Measurements from ENCODE around the gene PTPRQ.
A peak's percentile ranks its signal among the peaks of the same experiment; 100 is the strongest.

Gene PTPRQ

DNA sequence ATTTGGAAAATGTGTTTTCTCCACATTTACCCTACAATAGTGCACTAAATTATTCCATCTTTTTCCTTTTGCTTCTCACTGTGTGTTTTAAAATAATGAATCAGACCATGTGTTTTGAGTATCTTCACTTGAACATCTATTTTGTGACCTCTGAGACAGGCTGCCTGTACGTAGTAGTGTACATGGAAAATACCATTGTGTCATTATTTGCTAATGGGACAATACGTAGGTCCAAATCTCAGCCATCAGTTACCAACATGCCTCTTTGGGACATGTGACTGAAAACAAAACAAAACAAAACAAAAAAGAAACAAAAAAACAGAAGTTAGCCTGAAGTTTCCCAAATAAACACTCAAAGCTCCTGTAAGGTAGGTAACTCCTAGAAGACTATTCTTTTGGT lies 256.3 kb downstream of the PTPRQ start:
- CTCF ChIA-PET: no interaction called here
- Histone ChIP-seq H3K4me3 (ENCODE audit: low read depth, low read length) (no peak overlapping the region), H3K4me1 (ENCODE audit: control insufficient read depth, insufficient read depth, low read length) (no peaks in the 10 kb centered on the region), H3K9me3 (ENCODE audit: control insufficient read depth, insufficient read depth, low read depth, low read length) (no peaks in the 10 kb centered on the region), H3K27ac (ENCODE audit: extremely low read depth, low read depth, low read length) (no peak overlapping the region), H3K36me3 (ENCODE audit: control insufficient read depth in 2 of 2, insufficient read depth in 1 of 2, low read length in 2 of 2) (no peaks in the 10 kb centered on the region)
- TF ChIP-seq ZNF221 (tag by site-specific recombination; IDR thresholded peaks at IDR 0.05; ENCODE audit: borderline replicate concordance) (no peak), ZSCAN30 (tag by site-specific recombination; IDR thresholded peaks at IDR 0.05) (no peak), ZNF530 (tag by site-specific recombination; IDR thresholded peaks at IDR 0.05; ENCODE audit: low read depth) (no peak)
- POLR2A ChIA-PET: no interaction called here

DNA sequence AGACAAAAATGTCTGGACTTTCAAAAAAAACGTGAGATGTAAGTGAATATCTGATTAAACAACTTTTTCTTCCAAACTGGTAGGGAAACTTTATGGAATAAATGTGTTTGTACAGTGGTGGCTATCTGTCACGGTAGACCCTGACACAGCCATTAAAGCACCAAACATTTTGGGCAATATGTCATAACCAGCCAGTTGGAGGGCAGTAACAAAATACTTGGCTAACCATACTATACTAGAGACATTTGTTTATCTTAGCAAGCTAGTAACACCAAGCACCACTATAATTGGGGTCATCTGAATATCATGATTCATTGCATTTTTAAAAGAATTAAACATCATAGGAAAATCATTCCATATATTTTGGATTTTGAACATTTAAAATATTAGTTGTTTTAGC lies 257.4 kb downstream of the PTPRQ start:
- Histone ChIP-seq H3K36me3 (ENCODE audit: control insufficient read depth in 2 of 2, insufficient read depth in 1 of 2, low read length in 2 of 2) (no peaks in the 10 kb centered on the region), H3K4me1 (ENCODE audit: control insufficient read depth, insufficient read depth, low read length) (no peaks in the 10 kb centered on the region), H3K27ac (ENCODE audit: extremely low read depth, low read depth, low read length) (no peak overlapping the region), H3K4me3 (ENCODE audit: low read depth, low read length) (no peak overlapping the region), H3K9me3 (ENCODE audit: control insufficient read depth, insufficient read depth, low read depth, low read length) (no peaks in the 10 kb centered on the region)
- POLR2A ChIA-PET: no interaction called here
- no peak for TF ChIP-seq ZNF132 (tag by site-specific recombination; IDR thresholded peaks at IDR 0.05; ENCODE audit: borderline replicate concordance)
- TF ChIP-seq, protein P1, sequence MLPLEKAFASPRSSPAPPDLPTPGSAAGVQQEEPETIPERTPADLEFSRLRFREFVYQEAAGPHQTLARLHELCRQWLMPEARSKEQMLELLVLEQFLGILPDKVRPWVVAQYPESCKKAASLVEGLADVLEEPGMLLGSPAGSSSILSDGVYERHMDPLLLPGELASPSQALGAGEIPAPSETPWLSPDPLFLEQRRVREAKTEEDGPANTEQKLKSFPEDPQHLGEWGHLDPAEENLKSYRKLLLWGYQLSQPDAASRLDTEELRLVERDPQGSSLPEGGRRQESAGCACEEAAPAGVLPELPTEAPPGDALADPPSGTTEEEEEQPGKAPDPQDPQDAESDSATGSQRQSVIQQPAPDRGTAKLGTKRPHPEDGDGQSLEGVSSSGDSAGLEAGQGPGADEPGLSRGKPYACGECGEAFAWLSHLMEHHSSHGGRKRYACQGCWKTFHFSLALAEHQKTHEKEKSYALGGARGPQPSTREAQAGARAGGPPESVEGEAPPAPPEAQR (tag by site-specific recombination; IDR thresholded peaks at IDR 0.05): no peak
- no peak for TF ChIP-seq ZNF335 (tag by site-specific recombination; conservative IDR thresholded peaks at IDR 0.05)
- no peak for TF ChIP-seq ZNF548 (tag by site-specific recombination; IDR thresholded peaks at IDR 0.05)
- TF ChIP-seq, protein P2, sequence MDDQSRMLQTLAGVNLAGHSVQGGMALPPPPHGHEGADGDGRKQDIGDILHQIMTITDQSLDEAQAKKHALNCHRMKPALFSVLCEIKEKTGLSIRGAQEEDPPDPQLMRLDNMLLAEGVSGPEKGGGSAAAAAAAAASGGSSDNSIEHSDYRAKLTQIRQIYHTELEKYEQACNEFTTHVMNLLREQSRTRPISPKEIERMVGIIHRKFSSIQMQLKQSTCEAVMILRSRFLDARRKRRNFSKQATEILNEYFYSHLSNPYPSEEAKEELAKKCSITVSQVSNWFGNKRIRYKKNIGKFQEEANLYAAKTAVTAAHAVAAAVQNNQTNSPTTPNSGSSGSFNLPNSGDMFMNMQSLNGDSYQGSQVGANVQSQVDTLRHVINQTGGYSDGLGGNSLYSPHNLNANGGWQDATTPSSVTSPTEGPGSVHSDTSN (CRISPR knock-in tag; IDR thresholded peaks at IDR 0.05): no peak
- TF ChIP-seq, protein P3, sequence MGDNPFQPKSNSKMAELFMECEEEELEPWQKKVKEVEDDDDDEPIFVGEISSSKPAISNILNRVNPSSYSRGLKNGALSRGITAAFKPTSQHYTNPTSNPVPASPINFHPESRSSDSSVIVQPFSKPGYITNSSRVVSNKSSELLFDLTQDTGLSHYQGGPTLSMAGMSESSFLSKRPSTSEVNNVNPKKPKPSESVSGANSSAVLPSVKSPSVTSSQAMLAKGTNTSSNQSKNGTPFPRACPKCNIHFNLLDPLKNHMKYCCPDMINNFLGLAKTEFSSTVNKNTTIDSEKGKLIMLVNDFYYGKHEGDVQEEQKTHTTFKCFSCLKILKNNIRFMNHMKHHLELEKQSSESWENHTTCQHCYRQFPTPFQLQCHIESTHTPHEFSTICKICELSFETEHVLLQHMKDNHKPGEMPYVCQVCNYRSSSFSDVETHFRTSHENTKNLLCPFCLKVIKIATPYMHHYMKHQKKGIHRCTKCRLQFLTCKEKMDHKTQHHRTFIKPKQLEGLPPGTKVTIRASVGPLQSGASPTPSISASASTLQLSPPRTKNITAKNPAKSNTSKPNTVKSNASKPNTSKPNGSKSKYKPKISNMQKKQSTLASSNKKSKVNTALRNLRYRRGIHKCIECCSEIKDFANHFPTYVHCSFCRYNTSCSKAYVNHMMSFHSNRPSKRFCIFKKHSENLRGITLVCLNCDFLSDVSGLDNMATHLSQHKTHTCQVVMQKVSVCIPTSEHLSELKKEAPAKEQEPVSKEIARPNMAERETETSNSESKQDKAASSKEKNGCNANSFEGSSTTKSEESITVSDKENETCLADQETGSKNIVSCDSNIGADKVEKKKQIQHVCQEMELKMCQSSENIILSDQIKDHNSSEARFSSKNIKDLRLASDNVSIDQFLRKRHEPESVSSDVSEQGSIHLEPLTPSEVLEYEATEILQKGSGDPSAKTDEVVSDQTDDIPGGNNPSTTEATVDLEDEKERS (tag by site-specific recombination; IDR thresholded peaks at IDR 0.05): no peak
- TF ChIP-seq TRIM28 (IDR thresholded peaks at IDR 0.05; ENCODE audit: borderline replicate concordance, low read length): no peak
- no peak for TF ChIP-seq GLIS2 (tag by site-specific recombination; IDR thresholded peaks at IDR 0.05)
- CTCF ChIA-PET: interaction anchor here (0.7 kb wide), 1 partner anchor 9 kb away, joined by 3 read pairs; no protein-coding TSS in a partner anchor

DNA sequence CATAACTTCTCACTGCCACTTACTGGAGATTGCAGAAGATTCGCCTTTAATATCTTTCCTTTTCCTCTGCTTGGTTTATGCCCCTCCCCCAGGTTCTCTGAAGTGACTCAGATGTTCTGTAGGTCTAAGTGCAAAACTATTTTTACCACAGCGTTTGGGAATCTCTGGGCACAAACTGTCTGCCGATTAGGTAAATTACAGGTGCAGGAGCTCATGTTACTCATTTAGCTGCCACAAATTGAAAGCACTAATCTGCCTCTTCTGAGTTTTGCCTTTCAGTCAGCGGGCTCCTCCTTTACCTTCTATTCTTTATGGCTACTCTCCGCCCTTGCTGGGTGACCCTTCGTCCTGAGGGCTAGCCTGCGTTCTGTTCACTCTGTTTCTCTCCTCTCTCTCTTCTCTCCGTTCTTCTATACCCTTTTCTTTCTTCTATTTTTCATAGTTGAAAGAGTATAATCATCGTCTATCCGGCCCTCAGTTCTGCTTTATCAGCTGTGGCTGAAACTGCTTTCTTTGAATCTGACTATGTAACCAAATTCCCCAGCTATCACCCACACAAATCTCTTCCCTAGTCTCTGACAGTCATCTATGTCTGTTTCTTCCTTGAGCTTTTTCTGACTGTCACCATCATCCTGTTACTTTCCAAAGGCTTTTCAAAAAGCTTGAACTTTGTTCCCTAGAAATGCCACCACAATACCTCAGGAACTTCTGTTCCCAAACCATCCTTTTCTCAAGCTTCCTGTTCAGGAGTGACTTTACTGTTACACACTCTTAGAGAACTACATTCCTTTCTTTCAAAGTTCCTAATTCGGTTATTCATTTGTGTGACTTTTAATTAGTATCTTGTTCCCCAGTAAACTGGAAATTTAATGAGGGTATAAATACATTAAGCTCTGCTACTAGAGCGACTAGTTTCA lies 259.1 kb downstream of the PTPRQ start:
- Histone ChIP-seq H3K36me3 (ENCODE audit: control insufficient read depth in 2 of 2, insufficient read depth in 1 of 2, low read length in 2 of 2) (no peaks in the 10 kb centered on the region), H3K4me3 (ENCODE audit: low read depth, low read length) (peak overlapping the region; percentile 29), H3K9me3 (ENCODE audit: control insufficient read depth, insufficient read depth, low read depth, low read length) (no peaks in the 10 kb centered on the region), H3K4me1 (ENCODE audit: control insufficient read depth, insufficient read depth, low read length) (no peaks in the 10 kb centered on the region), H3K27ac (ENCODE audit: extremely low read depth, low read depth, low read length) (no peak overlapping the region)
- CTCF ChIA-PET: interaction anchor here (0.7 to 1.0 kb wide), 2 partner anchors 9 to 230 kb away, joined by 4 to 5 read pairs; no protein-coding TSS in a partner anchor
- POLR2A ChIA-PET: no interaction called here
- TF ChIP-seq, protein P4, sequence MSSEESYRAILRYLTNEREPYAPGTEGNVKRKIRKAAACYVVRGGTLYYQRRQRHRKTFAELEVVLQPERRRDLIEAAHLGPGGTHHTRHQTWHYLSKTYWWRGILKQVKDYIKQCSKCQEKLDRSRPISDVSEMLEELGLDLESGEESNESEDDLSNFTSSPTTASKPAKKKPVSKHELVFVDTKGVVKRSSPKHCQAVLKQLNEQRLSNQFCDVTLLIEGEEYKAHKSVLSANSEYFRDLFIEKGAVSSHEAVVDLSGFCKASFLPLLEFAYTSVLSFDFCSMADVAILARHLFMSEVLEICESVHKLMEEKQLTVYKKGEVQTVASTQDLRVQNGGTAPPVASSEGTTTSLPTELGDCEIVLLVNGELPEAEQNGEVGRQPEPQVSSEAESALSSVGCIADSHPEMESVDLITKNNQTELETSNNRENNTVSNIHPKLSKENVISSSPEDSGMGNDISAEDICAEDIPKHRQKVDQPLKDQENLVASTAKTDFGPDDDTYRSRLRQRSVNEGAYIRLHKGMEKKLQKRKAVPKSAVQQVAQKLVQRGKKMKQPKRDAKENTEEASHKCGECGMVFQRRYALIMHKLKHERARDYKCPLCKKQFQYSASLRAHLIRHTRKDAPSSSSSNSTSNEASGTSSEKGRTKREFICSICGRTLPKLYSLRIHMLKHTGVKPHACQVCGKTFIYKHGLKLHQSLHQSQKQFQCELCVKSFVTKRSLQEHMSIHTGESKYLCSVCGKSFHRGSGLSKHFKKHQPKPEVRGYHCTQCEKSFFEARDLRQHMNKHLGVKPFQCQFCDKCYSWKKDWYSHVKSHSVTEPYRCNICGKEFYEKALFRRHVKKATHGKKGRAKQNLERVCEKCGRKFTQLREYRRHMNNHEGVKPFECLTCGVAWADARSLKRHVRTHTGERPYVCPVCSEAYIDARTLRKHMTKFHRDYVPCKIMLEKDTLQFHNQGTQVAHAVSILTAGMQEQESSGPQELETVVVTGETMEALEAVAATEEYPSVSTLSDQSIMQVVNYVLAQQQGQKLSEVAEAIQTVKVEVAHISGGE (tag by site-specific recombination; conservative IDR thresholded peaks at IDR 0.05; ENCODE audit: low read depth): peak; percentile 40; the same call in 1 of the 2 replicates
- TF ChIP-seq TRIM28 (IDR thresholded peaks at IDR 0.05; ENCODE audit: borderline replicate concordance, low read length): peak; percentile 58; the same call in 1 of the 2 replicates
- TF ChIP-seq ZFP41 (tag by site-specific recombination; IDR thresholded peaks at IDR 0.05; ENCODE audit: borderline replicate concordance): no peak

All from HEK293 (cell line).